ENCODE results near the gene CAMKV. TPM values are rescaled to one million over a fixed set of nuclear protein-coding genes. Genes with fewer than 3 reads are reported as not detected.
A peak's percentile ranks its signal among the peaks of the same experiment; 100 is the strongest.
"Not testable (repeated sequence)": the region's sequence is repeated elsewhere in the genome, so short reads cannot be mapped to it uniquely, and the experiment has no call there.

Gene CAMKV
- total RNA-seq, 1 experiment from 2014 or later, result 58.2 TPM

DNA sequence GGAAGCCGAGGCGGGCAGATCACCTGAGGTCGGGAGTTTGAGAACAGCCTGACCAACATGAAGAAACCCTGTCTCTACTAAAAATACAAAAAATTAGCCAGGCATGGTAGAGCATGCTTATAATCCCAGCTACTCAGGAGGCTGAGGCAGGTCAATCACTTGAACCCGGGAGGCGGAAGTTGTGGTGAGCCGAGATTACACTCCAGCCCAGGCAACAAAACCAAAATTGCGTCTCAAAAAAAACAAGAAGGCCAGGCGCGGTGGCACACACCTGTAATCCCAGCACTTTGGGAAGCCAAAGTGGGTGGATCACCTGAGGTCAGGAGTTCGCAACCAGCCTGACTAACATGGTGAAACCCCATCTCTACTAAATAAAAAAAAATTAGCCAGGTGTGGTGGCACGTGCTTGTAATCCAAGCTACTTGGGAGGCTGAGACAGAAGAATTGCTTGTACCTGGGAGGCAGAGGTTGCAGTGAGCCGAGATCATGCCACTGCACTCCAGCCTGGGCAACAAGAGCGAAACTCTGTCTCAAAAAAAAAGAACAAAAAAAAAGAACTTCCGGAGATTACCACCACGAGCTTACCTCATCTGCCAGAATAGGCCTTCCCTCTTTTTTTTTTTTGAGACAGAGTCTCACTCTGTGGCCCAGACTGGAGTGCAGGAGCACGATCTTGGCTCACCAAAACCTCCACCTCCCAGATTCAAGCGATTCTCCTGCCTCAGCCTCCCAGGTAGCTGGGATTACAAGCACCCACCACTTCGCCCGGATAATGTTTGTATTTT lies 48.3 kb upstream of the CAMKV start:
- not testable (repeated sequence) for H3K36me3 Mint-ChIP-seq

GRCh38 chr3:49916686-49917085 lies 47.0 kb upstream of the CAMKV start:
- POLR2A ChIA-PET, result no interaction called here
- TF ChIP-seq, protein P1, sequence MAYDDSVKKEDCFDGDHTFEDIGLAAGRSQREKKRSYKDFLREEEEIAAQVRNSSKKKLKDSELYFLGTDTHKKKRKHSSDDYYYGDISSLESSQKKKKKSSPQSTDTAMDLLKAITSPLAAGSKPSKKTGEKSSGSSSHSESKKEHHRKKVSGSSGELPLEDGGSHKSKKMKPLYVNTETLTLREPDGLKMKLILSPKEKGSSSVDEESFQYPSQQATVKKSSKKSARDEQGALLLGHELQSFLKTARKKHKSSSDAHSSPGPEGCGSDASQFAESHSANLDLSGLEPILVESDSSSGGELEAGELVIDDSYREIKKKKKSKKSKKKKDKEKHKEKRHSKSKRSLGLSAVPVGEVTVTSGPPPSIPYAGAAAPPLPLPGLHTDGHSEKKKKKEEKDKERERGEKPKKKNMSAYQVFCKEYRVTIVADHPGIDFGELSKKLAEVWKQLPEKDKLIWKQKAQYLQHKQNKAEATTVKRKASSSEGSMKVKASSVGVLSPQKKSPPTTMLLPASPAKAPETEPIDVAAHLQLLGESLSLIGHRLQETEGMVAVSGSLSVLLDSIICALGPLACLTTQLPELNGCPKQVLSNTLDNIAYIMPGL (CRISPR knock-in tag; IDR thresholded peaks at IDR 0.05), result no peak
- TF ChIP-seq, protein P2, sequence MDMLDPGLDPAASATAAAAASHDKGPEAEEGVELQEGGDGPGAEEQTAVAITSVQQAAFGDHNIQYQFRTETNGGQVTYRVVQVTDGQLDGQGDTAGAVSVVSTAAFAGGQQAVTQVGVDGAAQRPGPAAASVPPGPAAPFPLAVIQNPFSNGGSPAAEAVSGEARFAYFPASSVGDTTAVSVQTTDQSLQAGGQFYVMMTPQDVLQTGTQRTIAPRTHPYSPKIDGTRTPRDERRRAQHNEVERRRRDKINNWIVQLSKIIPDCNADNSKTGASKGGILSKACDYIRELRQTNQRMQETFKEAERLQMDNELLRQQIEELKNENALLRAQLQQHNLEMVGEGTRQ (CRISPR knock-in tag; IDR thresholded peaks at IDR 0.05), result no peak
- TF ChIP-seq, protein P3, sequence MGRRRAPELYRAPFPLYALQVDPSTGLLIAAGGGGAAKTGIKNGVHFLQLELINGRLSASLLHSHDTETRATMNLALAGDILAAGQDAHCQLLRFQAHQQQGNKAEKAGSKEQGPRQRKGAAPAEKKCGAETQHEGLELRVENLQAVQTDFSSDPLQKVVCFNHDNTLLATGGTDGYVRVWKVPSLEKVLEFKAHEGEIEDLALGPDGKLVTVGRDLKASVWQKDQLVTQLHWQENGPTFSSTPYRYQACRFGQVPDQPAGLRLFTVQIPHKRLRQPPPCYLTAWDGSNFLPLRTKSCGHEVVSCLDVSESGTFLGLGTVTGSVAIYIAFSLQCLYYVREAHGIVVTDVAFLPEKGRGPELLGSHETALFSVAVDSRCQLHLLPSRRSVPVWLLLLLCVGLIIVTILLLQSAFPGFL (CRISPR knock-in tag; IDR thresholded peaks at IDR 0.05; ENCODE audit: borderline replicate concordance), result no peak
- TF ChIP-seq, protein P4, sequence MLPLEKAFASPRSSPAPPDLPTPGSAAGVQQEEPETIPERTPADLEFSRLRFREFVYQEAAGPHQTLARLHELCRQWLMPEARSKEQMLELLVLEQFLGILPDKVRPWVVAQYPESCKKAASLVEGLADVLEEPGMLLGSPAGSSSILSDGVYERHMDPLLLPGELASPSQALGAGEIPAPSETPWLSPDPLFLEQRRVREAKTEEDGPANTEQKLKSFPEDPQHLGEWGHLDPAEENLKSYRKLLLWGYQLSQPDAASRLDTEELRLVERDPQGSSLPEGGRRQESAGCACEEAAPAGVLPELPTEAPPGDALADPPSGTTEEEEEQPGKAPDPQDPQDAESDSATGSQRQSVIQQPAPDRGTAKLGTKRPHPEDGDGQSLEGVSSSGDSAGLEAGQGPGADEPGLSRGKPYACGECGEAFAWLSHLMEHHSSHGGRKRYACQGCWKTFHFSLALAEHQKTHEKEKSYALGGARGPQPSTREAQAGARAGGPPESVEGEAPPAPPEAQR (CRISPR knock-in tag; IDR thresholded peaks at IDR 0.05), result no peak
- TF ChIP-seq ZNF232 (CRISPR knock-in tag; IDR thresholded peaks at IDR 0.05), result no peak
- TF ChIP-seq, protein P5, sequence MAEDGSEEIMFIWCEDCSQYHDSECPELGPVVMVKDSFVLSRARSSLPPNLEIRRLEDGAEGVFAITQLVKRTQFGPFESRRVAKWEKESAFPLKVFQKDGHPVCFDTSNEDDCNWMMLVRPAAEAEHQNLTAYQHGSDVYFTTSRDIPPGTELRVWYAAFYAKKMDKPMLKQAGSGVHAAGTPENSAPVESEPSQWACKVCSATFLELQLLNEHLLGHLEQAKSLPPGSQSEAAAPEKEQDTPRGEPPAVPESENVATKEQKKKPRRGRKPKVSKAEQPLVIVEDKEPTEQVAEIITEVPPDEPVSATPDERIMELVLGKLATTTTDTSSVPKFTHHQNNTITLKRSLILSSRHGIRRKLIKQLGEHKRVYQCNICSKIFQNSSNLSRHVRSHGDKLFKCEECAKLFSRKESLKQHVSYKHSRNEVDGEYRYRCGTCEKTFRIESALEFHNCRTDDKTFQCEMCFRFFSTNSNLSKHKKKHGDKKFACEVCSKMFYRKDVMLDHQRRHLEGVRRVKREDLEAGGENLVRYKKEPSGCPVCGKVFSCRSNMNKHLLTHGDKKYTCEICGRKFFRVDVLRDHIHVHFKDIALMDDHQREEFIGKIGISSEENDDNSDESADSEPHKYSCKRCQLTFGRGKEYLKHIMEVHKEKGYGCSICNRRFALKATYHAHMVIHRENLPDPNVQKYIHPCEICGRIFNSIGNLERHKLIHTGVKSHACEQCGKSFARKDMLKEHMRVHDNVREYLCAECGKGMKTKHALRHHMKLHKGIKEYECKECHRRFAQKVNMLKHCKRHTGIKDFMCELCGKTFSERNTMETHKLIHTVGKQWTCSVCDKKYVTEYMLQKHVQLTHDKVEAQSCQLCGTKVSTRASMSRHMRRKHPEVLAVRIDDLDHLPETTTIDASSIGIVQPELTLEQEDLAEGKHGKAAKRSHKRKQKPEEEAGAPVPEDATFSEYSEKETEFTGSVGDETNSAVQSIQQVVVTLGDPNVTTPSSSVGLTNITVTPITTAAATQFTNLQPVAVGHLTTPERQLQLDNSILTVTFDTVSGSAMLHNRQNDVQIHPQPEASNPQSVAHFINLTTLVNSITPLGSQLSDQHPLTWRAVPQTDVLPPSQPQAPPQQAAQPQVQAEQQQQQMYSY (CRISPR knock-in tag; IDR thresholded peaks at IDR 0.05), result no peak
- TF ChIP-seq KAT7 (CRISPR knock-in tag; IDR thresholded peaks at IDR 0.05; ENCODE audit: borderline replicate concordance), result no peak
- TF ChIP-seq IRF2 (CRISPR knock-in tag; IDR thresholded peaks at IDR 0.05; ENCODE audit: borderline replicate concordance, low read depth), result no peak
- no peak for TF ChIP-seq SP1 (CRISPR knock-in tag; conservative IDR thresholded peaks at IDR 0.05)
- TF ChIP-seq GTF2I (CRISPR knock-in tag; conservative IDR thresholded peaks at IDR 0.05), result no peak
- no peak for TF ChIP-seq MYBL2 (CRISPR knock-in tag; IDR thresholded peaks at IDR 0.05)
- no peak for TF ChIP-seq ZNF281 (CRISPR knock-in tag; IDR thresholded peaks at IDR 0.05)
- no peak for TF ChIP-seq CTCF (IDR thresholded peaks at IDR 0.05)
- TF ChIP-seq NR1H2 (CRISPR knock-in tag; IDR thresholded peaks at IDR 0.05), result no peak
- ATAC-seq (no peak), DNase-seq (ENCODE audit: low spot score) (no peak)
- H3K9me3 Mint-ChIP-seq, result no peaks in the 10 kb centered on the region
- H3K4me1 Mint-ChIP-seq, result peaks cover 2% of the 10 kb centered on the region; the same call in 1 of the 2 replicates
- H3K27ac Mint-ChIP-seq, result peak overlapping the region; percentile 23; the same call in 1 of the 2 replicates
- H3K27me3 Mint-ChIP-seq (ENCODE audit: low read depth), result no peaks in the 10 kb centered on the region
- no peaks in the 10 kb centered on the region for H3K36me3 Mint-ChIP-seq
- CTCF ChIA-PET, result interaction anchor here (1.1 to 1.3 kb wide), 2 partner anchors 13 to 113 kb away, joined by 3 to 4 read pairs; partner anchors contain the start of genes INKA1 and MON1A
- no peak overlapping the region for H3K4me3 Mint-ChIP-seq

More for the DNA sequence above, 48.3 kb upstream of the CAMKV start:
- H3K27ac Mint-ChIP-seq; ATAC-seq; H3K27me3 Mint-ChIP-seq (ENCODE audit: low read depth); H3K9me3 Mint-ChIP-seq; H3K4me1 Mint-ChIP-seq; POLR2A ChIA-PET; H3K4me3 Mint-ChIP-seq; DNase-seq (ENCODE audit: low spot score): not testable (repeated sequence)
- CTCF ChIA-PET, result interaction anchor here (0.7 to 2.0 kb wide), 3 partner anchors 7 to 76 kb away, joined by 3 to 10 read pairs (median 5); partner anchors contain the start of gene MON1A
